Body of pancreas (tissue), 4 donors: ENCODE measurements around the gene TCTN1.

Source experiments
- CTCF ChIP-seq, 7 experiments: fragments of 450-650 bp in 4 of 7; fragments of 200-600 bp in 3 of 7; sonication (generic) in 3 of 7; IDR thresholded peaks; one replicate each; pipeline ENCODE4 v1.5.1; 2016 to 2019; ENCODE audit warnings: antibody characterized with exemption in 7 of 7
- POLR2A ChIP-seq, 3 donors: fragments of 450-650 bp; IDR thresholded peaks; one replicate each; pipeline ENCODE4 v1.6.1; 2016; ENCODE audit warnings: antibody characterized with exemption in 3 of 3, mild to moderate bottlenecking in 2 of 3

- TF ChIP-seq POLR2A (IDR thresholded peaks at IDR 0.05): no peak
- TF ChIP-seq CTCF (IDR thresholded peaks at IDR 0.05): peak; percentile 14 to 73 (median 59)
Measured at GRCh38 chr12:110600254-110600653, 13.7 kb upstream of the TCTN1 start.
